ENCODE results near the gene VMP1. TPM values are rescaled to one million over a fixed set of nuclear protein-coding genes. Genes with fewer than 3 reads are reported as not detected.
A peak's percentile ranks its signal among the peaks of the same experiment; 100 is the strongest.

The VMP1 gene
- total and polyA plus RNA-seq, 2 of the 13 experiments (the other 11 are each of a cell fraction or from before 2014, with no cell fraction given): 186 to 271 TPM

DNA sequence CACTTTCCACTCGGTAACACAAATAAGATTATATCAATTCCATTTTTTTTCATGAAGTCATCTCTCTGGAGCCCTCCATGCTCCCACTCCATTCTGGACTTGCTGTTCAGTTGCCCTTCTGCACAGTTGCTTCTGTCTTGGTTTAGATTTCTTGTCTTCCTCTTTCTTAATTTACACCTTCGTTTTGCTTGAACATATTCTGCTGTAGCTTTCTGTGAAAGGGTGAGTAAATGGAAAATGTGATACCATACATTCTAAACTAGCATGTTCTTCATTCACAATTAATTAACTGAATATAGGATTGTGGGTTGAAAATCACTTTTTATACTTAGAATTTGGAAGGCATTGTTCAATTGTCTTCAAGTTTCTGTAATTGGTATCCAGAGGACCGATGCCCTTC lies 69.6 kb downstream of the VMP1 start:
- ChIA-PET POLR2A (interaction anchor here (1.5 to 3.6 kb wide), 3 partner anchors 9 to 76 kb away, joined by 4 to 26 read pairs (median 6); no protein-coding TSS in a partner anchor), CTCF (ENCODE audit: low intra/inter-chr PET ratio, low total read pairs) (no interaction called here)
- no peak overlapping the region for H3K9ac ChIP-seq (ENCODE audit: insufficient read depth, low read depth, low read length)
- in situ Hi-C loops (cut with HindIII; ENCODE audit: extremely low pct_ligation_motif_present, low pct_unique_long_range_greater_than_20kb): no loop called here
- H3K9me3 ChIP-seq (ENCODE audit: low read length): no peaks in the 10 kb centered on the region
- no peak overlapping the region for H3K4me2 ChIP-seq (ENCODE audit: low read depth, low read length)
- ATAC-seq (no peak), FAIRE-seq (no peak), DNase-seq (ENCODE audit: low spot score) (no peak)
- H3K27ac ChIP-seq (ENCODE audit: extremely low read length, insufficient read depth, low read length): no peak overlapping the region
- H3K36me3 ChIP-seq (replicated peaks in 1 of 2; ENCODE audit: control insufficient read depth in 1 of 2, insufficient read depth in 2 of 2, low read length in 2 of 2): peaks cover 8 to 36% of the 10 kb centered on the region in 2 experiments; a peak in 4 of 5 replicates
- H4K20me1 ChIP-seq (ENCODE audit: insufficient read depth, low read length): no peaks in the 10 kb centered on the region
- WGBS (ENCODE audit: low lambda C conversion rate): 95% methylated on average over 3 of the region's 3 CpGs
- no peak overlapping the region for H3K4me3 ChIP-seq (replicated peaks in 1 of 3; ENCODE audit: insufficient read depth in 1 of 3, low read depth in 2 of 3, low read length in 3 of 3)
- peaks cover 50% of the 10 kb centered on the region for H3K4me1 ChIP-seq (ENCODE audit: insufficient read depth, low read length)
- no peaks in the 10 kb centered on the region for H3K27me3 ChIP-seq (ENCODE audit: control insufficient read depth in 1 of 2, insufficient read depth in 2 of 2, low read length in 2 of 2)
- BruUV-seq (replicated peaks): TSS peak; percentile 9
- TF ChIP-seq HDAC1 (CRISPR knock-in tag; IDR thresholded peaks at IDR 0.05) (no peak), ZNF512 (CRISPR knock-in tag; IDR thresholded peaks at IDR 0.05) (no peak), RFX1 (IDR thresholded peaks at IDR 0.05) (no peak), HDAC6 (IDR thresholded peaks at IDR 0.05; ENCODE audit: low read depth, low read length) (no peak), MED8 (CRISPR knock-in tag; IDR thresholded peaks at IDR 0.05; ENCODE audit: insufficient replicate concordance) (no peak), LBX2 (CRISPR knock-in tag; IDR thresholded peaks at IDR 0.05; ENCODE audit: borderline replicate concordance) (no peak), RARG (CRISPR knock-in tag; IDR thresholded peaks at IDR 0.05; ENCODE audit: low read depth) (no peak), RBAK (CRISPR knock-in tag; IDR thresholded peaks at IDR 0.05) (no peak), ZNF20 (CRISPR knock-in tag; IDR thresholded peaks at IDR 0.05) (no peak), HOMEZ (CRISPR knock-in tag; IDR thresholded peaks at IDR 0.05; ENCODE audit: low read depth) (no peak), ZNF891 (CRISPR knock-in tag; IDR thresholded peaks at IDR 0.05) (no peak), BHLHE40 (IDR thresholded peaks at IDR 0.05; ENCODE audit: low read length) (no peak), TOPORS (CRISPR knock-in tag; IDR thresholded peaks at IDR 0.05) (no peak), RFXAP (CRISPR knock-in tag; IDR thresholded peaks at IDR 0.05; ENCODE audit: borderline replicate concordance) (no peak), ELF4 (CRISPR knock-in tag; IDR thresholded peaks at IDR 0.05; ENCODE audit: borderline replicate concordance) (no peak), SSRP1 (CRISPR knock-in tag; IDR thresholded peaks at IDR 0.05) (no peak), ZNF850 (CRISPR knock-in tag; conservative IDR thresholded peaks at IDR 0.05) (no peak), ZNF33B (CRISPR knock-in tag; IDR thresholded peaks at IDR 0.05) (no peak), HNRNPK (IDR thresholded peaks at IDR 0.05; ENCODE audit: low read depth, low read length, poor library complexity, severe bottlenecking) (no peak)
- TF ChIP-seq, protein P1, sequence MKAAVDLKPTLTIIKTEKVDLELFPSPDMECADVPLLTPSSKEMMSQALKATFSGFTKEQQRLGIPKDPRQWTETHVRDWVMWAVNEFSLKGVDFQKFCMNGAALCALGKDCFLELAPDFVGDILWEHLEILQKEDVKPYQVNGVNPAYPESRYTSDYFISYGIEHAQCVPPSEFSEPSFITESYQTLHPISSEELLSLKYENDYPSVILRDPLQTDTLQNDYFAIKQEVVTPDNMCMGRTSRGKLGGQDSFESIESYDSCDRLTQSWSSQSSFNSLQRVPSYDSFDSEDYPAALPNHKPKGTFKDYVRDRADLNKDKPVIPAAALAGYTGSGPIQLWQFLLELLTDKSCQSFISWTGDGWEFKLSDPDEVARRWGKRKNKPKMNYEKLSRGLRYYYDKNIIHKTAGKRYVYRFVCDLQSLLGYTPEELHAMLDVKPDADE (CRISPR knock-in tag; IDR thresholded peaks at IDR 0.05): no peak
- H3K79me2 ChIP-seq (ENCODE audit: insufficient read depth, low read length): no peaks in the 10 kb centered on the region
- no peak overlapping the region for H2AFZ ChIP-seq (ENCODE audit: low read length)
- intact Hi-C loops (cut with micrococcal nuclease; ENCODE audit: unreplicated experiment): no loop called here
